Measurements from ENCODE around the gene ITPR3. TPM values are rescaled to one million over a fixed set of nuclear protein-coding genes. Genes with fewer than 3 reads are reported as not detected.
A peak's percentile ranks its signal among the peaks of the same experiment; 100 is the strongest.

ITPR3 gene
- total RNA-seq, 1 donor from 2014 or later, result 6.4 TPM

DNA sequence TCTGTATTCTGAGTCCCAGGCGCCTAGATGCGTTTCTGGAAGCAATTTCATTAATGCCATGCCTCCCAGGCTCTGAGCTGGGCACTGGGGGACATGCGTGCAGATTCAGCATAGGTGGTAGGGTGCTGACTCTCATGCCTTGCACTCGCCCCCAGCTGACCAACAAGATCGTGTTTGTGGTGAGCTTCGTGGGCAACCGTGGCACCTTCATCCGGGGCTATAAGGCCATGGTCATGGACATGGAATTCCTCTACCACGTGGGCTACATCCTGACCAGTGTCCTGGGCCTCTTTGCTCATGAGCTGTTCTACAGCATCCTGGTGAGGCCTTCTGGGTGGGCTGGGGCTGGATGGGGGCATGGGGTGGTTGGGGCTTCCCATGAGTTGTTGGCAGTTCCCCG is 68.8 kb downstream of the ITPR3 start:
- H3K4me1 Mint-ChIP-seq, result peaks cover 20% of the 10 kb centered on the region
- no peaks in the 10 kb centered on the region for H3K36me3 Mint-ChIP-seq
- H3K27me3 Mint-ChIP-seq (ENCODE audit: low read depth), result no peaks in the 10 kb centered on the region
- DNase-seq (ENCODE audit: low spot score in 2 of 2, unreplicated experiment in 2 of 2), result no peak
- no peaks in the 10 kb centered on the region for H3K9me3 Mint-ChIP-seq
- no peak overlapping the region for H3K4me3 Mint-ChIP-seq
- H3K27ac Mint-ChIP-seq, result no peak overlapping the region
- TF ChIP-seq, protein P1, sequence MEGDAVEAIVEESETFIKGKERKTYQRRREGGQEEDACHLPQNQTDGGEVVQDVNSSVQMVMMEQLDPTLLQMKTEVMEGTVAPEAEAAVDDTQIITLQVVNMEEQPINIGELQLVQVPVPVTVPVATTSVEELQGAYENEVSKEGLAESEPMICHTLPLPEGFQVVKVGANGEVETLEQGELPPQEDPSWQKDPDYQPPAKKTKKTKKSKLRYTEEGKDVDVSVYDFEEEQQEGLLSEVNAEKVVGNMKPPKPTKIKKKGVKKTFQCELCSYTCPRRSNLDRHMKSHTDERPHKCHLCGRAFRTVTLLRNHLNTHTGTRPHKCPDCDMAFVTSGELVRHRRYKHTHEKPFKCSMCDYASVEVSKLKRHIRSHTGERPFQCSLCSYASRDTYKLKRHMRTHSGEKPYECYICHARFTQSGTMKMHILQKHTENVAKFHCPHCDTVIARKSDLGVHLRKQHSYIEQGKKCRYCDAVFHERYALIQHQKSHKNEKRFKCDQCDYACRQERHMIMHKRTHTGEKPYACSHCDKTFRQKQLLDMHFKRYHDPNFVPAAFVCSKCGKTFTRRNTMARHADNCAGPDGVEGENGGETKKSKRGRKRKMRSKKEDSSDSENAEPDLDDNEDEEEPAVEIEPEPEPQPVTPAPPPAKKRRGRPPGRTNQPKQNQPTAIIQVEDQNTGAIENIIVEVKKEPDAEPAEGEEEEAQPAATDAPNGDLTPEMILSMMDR (IDR thresholded peaks at IDR 0.05; ENCODE audit: unreplicated experiment), result no peak

DNA sequence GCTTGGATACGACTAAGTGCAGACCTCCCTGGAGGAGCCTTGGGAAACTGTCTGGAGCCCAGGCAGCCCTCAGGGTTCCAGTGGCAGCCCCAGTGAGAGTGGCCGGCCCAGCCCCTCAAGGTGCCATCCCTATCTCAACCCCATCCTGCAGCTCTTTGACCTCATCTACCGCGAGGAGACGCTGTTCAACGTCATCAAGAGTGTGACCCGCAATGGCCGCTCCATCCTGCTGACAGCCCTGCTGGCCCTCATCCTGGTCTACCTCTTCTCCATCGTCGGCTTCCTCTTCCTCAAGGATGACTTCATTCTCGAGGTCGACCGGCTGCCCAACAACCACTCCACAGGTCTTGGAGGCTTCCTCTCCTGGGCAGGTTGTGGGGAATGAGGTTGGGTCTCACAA is 69.6 kb downstream of the ITPR3 start:
- H3K27ac Mint-ChIP-seq, result no peak overlapping the region
- H3K27me3 Mint-ChIP-seq (ENCODE audit: low read depth), result no peaks in the 10 kb centered on the region
- H3K4me3 Mint-ChIP-seq, result no peak overlapping the region
- peaks cover 20% of the 10 kb centered on the region for H3K4me1 Mint-ChIP-seq
- TF ChIP-seq, protein P1 (IDR thresholded peaks at IDR 0.05; ENCODE audit: unreplicated experiment), result no peak
- no peak for DNase-seq (ENCODE audit: low spot score in 2 of 2, unreplicated experiment in 2 of 2)
- H3K9me3 Mint-ChIP-seq, result no peaks in the 10 kb centered on the region
- H3K36me3 Mint-ChIP-seq, result no peaks in the 10 kb centered on the region

DNA sequence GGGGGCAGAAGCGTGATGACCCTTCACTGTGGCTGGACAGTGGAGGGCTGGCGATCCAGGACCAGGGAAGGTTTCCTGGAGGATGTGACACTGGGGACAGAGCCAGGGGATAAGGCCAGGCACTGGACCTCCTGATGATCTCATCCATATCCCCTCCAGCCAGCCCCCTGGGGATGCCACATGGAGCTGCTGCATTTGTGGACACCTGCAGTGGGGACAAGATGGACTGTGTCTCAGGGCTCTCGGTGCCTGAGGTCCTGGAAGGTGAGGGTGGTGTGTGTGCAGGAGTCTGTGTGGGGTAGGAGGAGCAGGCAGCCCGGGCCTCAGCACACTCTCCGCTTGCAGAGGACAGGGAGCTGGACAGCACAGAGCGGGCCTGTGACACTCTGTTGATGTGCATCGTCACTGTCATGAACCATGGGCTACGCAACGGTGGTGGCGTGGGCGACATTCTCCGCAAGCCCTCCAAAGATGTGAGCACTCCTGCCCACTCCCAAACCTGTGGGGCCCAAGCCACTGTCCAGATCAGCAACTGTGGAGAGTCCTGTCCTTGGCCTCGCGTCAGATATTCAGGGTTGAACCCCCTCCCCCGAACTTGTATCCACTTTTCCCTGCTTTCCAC is 70.4 kb downstream of the ITPR3 start:
- no peaks in the 10 kb centered on the region for H3K36me3 Mint-ChIP-seq
- H3K4me3 Mint-ChIP-seq, result no peak overlapping the region
- no peak for DNase-seq (ENCODE audit: low spot score in 2 of 2, unreplicated experiment in 2 of 2)
- peak overlapping the region; percentile 25 for H3K27ac Mint-ChIP-seq
- no peaks in the 10 kb centered on the region for H3K27me3 Mint-ChIP-seq (ENCODE audit: low read depth)
- TF ChIP-seq, protein P1 (IDR thresholded peaks at IDR 0.05; ENCODE audit: unreplicated experiment), result no peak
- H3K9me3 Mint-ChIP-seq, result no peaks in the 10 kb centered on the region
- peaks cover 20% of the 10 kb centered on the region for H3K4me1 Mint-ChIP-seq

DNA sequence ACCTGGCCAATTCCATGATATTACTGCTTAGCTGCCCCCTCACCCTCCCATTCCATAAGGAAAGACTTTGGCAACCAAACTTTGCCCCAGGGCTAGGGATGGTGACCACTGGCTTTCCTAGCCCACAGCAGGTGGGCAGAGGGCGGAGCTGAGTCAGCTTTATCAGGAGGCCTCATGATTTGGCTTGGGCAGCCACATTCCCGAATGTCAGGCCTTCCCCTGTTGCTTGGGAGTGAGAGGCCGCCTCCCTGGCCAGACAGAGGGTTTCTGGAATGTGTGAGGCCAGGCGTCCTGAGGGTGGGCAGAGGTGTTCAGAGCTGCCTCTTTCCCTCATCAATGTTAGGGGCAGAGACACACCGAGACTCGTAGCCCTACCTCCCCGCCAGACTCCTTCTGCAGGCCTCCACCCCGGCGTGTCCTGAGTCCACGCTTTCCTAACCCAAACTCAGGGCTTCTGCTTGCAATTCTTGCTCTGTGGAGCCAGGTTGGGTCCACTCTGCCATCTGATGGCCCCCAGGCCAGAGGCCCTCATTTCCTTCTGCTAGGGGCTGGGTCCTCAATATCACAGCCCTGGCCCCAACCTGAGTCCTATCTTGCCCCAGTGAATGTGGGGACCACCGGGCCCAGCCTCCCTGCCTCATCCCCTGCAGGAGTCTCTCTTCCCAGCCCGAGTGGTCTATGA is 71.1 kb downstream of the ITPR3 start:
- Mint-ChIP-seq H3K27ac (peak overlapping the region; percentile 25), H3K36me3 (no peaks in the 10 kb centered on the region), H3K9me3 (no peaks in the 10 kb centered on the region), H3K27me3 (ENCODE audit: low read depth) (no peaks in the 10 kb centered on the region), H3K4me1 (peaks cover 20% of the 10 kb centered on the region), H3K4me3 (no peak overlapping the region)
- TF ChIP-seq, protein P1 (IDR thresholded peaks at IDR 0.05; ENCODE audit: unreplicated experiment), result no peak
- DNase-seq (ENCODE audit: low spot score in 2 of 2, unreplicated experiment in 2 of 2), result no peak

DNA sequence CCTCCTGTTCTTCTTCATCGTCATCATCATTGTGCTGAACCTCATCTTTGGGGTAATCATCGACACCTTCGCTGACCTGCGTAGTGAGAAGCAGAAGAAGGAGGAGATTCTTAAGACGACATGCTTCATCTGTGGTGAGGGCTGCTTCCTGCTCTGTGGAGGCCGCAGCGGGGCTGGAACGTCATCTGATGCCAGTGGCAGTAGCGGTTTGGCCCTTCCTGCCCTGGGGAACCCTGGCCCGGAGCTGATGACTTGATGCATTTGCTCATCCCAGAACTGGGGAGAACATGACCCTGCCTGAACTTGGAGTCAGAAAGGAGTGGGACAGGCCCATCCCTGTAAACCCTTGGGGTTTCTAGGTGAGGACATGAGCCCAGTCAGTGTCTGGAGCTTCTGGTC is 71.6 kb downstream of the ITPR3 start:
- DNase-seq (ENCODE audit: low spot score in 2 of 2, unreplicated experiment in 2 of 2), result no peak
- peaks cover 20% of the 10 kb centered on the region for H3K4me1 Mint-ChIP-seq
- no peak overlapping the region for H3K4me3 Mint-ChIP-seq
- H3K36me3 Mint-ChIP-seq, result no peaks in the 10 kb centered on the region
- H3K27me3 Mint-ChIP-seq (ENCODE audit: low read depth), result no peaks in the 10 kb centered on the region
- H3K27ac Mint-ChIP-seq, result no peak overlapping the region
- H3K9me3 Mint-ChIP-seq, result no peaks in the 10 kb centered on the region
- TF ChIP-seq, protein P1 (IDR thresholded peaks at IDR 0.05; ENCODE audit: unreplicated experiment), result no peak
